ENCODE measurements around the gene GLRA2. TPM values are rescaled to one million over a fixed set of nuclear protein-coding genes. Genes with fewer than 3 reads are reported as not detected.

GLRA2 gene
- total RNA-seq (2022; extraction: Qiagen RNA extraction; ENCODE audit: low read depth): not detected in 5 replicates

DNA sequence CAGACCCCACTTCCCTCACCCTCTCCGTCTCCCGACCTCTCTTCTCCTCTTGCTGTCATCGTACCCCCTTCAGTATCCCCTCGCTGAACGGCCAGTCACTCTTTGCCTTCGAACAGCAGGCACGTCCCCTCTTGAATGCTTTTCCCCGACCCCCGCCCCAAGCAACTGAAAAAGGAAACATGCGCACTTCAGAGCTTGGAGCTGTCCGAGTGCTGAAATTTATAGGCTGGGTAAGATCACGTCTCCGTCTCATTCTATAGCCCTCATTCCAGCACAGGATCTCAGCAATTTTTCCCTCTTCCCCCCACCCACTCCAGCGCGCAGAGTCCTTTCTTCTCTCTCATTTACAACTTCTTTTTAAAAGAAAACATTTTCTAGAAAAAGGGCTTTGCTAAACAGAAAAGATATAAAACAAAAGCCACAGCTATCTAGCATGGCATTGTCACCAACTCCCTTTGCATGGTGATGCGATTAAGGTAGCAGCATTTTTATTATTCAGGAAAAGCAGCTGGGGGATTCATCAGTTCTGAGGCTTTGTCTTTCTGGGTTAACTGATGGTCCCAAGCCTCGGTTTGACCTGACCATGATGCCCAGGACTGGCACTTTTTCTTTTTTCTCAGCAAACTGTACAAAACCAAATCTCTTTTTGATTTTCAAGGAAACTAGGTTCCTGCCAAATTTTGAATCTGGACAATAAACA lies at the start of gene GLRA2:
GLRA2 (plus strand) TSS at position 247 of the 700 bp plus-strand sequence. CDS start 522 bp downstream, outside the sequence.

